Lower leg skin (tissue), 4 donors: ENCODE measurements around the gene FBXO2. TPM values are rescaled to one million over a fixed set of nuclear protein-coding genes. Genes with fewer than 3 reads are reported as not detected.
A peak's percentile ranks its signal among the peaks of the same experiment; 100 is the strongest.

ENCODE experiments used
- DNase-seq, 2 donors: peaks; one replicate each; pipeline ENCODE4 v3.0.0-alpha.2; 2019; ENCODE audit warnings: low spot score in 2 of 2
- H3K4me3 ChIP-seq: fragments of 200-600 bp; sonication (generic); 2 replicates; pipeline ENCODE4 v1.5.1; 2017; ENCODE audit warnings: mild to moderate bottlenecking, low read depth; ENCODE audit not compliant: poor library complexity, severe bottlenecking
- CTCF ChIP-seq, 3 donors: fragments of 450-650 bp; IDR thresholded peaks; one replicate each; pipeline ENCODE4 v1.5.1; 2016; ENCODE audit warnings: antibody characterized with exemption in 3 of 3, mild to moderate bottlenecking in 3 of 3, moderate library complexity in 2 of 3
- POLR2A ChIP-seq, 2 donors: fragments of 450-650 bp; IDR thresholded peaks; one replicate each; pipeline ENCODE4 v1.6.1; 2016 to 2017; ENCODE audit warnings: antibody characterized with exemption in 2 of 2, mild to moderate bottlenecking in 1 of 2, moderate library complexity in 1 of 2
- WGBS, 2 donors: methylation state at CpG; one replicate each; pipeline ENCODE4 v1.1.5; 2018; 5-methylcytosine and 5-hydroxymethylcytosine counted together
- intact Hi-C: fragments of 100-400 bp; cut with DNase I; formaldehyde crosslinking; loops from one replicate; pipeline ENCODE4 v1.15.0; 2023; ENCODE audit warnings: low total_unique reads
- total RNA-seq, 4 donors: library from RNA; depleted of rRNA; stranded (reverse); fragments of >200 nt; gene quantifications; one replicate each; pipeline ENCODE4 v1.1.0, GENCODE V29; 2016

The FBXO2 gene
- total RNA-seq, result 10 to 100 TPM in 3 of 4 donors, 1 to 10 TPM in 1; 9.1 to 19.5 (median 14.9) TPM

DNA sequence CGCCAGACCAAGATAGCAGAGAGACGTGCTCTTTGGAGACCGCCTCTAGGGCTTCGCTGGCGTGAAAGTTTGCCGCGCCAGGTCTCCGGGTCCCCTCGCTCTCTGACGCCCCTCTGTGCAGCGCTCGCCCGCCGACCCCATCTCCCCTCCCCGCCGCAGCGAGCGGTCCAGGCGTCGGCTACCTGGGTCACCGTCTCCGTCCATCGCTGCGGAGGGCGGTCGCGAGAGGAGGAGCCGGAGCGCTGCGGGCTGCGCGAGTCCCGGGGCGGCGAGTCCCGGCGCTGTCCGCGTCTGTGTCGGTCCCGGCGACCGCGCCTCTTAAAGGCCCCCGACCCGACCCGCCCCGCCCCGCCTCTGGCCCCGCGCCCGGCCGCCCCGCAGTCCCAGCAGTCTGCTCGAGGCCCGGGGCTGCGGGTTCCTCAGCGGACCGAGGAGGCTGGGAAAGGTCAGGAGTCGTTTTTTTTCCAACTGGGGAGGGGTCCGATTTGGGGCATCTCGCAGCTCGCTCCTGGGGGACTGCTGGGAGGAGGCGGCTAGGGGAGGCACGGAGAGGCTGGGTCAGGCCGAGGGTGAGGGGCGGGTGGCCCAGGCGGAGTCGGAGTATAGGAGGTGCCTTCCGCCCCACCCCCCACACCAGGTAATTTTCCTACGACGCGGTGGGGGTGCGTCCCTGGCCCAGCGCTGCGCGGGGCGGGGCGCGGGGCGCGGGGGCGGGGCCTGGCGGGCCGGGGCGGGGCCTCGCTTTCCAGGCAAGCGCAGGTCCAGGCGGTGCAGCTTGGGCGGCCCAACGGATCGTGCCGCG is at the start of gene FBXO2, which contains the start of gene FBXO44:
Gene FBXO2 (minus strand): TSS at position 293 of the 802 bp plus-strand sequence. CDS start 89 bp downstream, at position 204.
Gene FBXO44 (plus strand): TSS at position 741 of the 802 bp plus-strand sequence. CDS start 959 bp downstream, outside the sequence.
- no peak for DNase-seq
- H3K4me3 ChIP-seq, result peak within 1 kb of the TSS; percentile 45
- WGBS, 2 donors, result 2 to 3% methylated on average over 15 to 30 of the region's 94 CpGs
- intact Hi-C loops, result no loop called here
- no peak for TF ChIP-seq CTCF (IDR thresholded peaks at IDR 0.05)
- TF ChIP-seq POLR2A (IDR thresholded peaks at IDR 0.05), result no peak

DNA sequence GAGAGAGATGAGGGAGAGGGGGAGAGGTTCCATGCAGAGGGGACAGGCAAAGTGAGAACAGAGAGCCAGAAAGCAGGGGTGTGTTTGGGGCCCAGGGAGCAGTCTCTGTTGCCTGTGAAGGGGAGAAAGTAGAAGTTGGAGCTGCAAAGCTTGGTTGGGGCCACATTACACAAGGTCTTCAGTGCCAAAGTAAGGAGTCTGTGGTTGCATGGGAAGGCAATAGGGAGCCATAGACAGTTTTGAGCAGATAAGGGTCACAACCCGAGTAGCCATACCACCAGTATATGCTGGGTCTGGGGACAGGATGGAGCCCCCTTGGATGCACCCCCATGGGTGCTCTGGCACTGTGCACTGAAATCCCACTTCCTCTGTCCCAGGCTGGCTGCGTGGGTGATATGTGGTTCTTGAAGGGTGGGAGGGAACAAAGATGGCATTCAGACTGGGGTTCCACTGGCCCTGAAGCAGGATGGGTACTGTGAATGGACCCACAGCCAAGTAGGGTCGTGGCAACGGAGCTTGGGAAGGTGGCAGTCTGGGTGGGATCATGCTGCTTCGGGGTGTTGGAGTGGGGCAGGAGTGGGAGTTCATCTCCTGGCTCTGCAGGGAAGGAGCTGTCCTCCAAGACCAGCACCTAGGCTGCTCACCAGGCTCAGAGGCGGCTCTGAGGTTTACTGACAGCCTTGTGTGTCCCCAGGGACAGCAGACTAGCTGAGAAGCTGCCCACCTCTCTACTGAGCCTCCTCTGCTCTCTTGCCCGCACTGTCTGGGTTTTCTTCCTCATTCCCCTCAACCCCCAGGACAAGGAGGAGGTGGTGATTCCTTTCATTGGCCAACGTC is 49.3 kb upstream of the FBXO2 start:
- TF ChIP-seq POLR2A (IDR thresholded peaks at IDR 0.05) (no peak), CTCF (IDR thresholded peaks at IDR 0.05) (no peak)
- WGBS, 2 donors, result 67 to 76% methylated on average over 8 of the region's 8 CpGs
- intact Hi-C loops, result no loop called here
- DNase-seq, result no peak
- H3K4me3 ChIP-seq, result no peak overlapping the region

- H3K4me3 ChIP-seq, result no peak overlapping the region
- TF ChIP-seq CTCF (IDR thresholded peaks at IDR 0.05), result peak in 1 of 3 donors; percentile 12
- TF ChIP-seq POLR2A (IDR thresholded peaks at IDR 0.05), result no peak
- no peak for DNase-seq
- WGBS, 2 donors, result 54 to 58% methylated on average over 15 of the region's 15 CpGs
- intact Hi-C loops, result no loop called here
These were observed 48.0 kb upstream of the FBXO2 start for GRCh38 chr1:11701981-11702803.

DNA sequence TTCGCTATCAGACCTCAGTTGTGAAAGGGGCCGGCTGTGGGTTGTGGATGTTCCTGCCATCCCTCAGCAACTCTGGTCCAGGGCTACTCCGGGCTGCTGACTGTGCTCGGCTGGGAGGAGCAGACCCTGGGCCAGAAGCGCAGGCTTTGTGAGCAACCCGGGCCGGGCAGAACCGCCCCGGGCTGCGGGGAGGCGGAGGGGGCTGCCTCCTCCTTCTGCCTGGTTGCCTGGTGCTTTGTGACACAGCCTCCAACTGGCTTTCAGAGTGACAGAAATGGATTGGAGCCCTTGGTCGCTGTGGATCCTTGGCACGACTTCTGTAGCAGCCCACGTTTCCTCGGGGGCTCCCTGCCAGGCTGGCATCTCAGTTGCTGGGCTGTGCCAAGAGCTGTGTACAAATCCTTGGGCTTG is 47.3 kb upstream of the FBXO2 start:
- 8 to 29% methylated on average over 14 to 15 of the region's 15 CpGs for WGBS, 2 donors
- H3K4me3 ChIP-seq, result no peak overlapping the region
- no peak for DNase-seq
- TF ChIP-seq POLR2A (IDR thresholded peaks at IDR 0.05), result no peak
- no peak for TF ChIP-seq CTCF (IDR thresholded peaks at IDR 0.05)
- intact Hi-C loops, result no loop called here
